Activated CD4-positive, alpha-beta T cell treated with anti-CD3 and anti-CD28 coated beads, Interleukin-10, Interleukin-2, amounts not matched to agents 100 ng/mL and 50 ng/mL, durations not matched to agents 16 hours and 8 hours (primary cell): ENCODE measurements around the gene AARS1.
"Not testable (repeated sequence)": the region's sequence is repeated elsewhere in the genome, so short reads cannot be mapped to it uniquely, and the experiment has no call there.

Experiments used
- DNase-seq: peaks from one replicate; pipeline ENCODE4 v3.0.0-alpha.2; 2020

AARS1 gene

GRCh38 chr16:70223216-70223615 lies 66.1 kb downstream of the AARS1 start:
- not testable (repeated sequence) for DNase-seq

- DNase-seq, result not testable (repeated sequence)
These were observed 66.7 kb downstream of the AARS1 start for GRCh38 chr16:70222574-70222973.

- DNase-seq, result not testable (repeated sequence)
These were observed 70.7 kb downstream of the AARS1 start for GRCh38 chr16:70218586-70218985.

GRCh38 chr16:70206382-70206781 lies 82.9 kb downstream of the AARS1 start:
- DNase-seq, result not testable (repeated sequence)

GRCh38 chr16:70204668-70205405 lies 84.5 kb downstream of the AARS1 start:
- DNase-seq, result not testable (repeated sequence)

GRCh38 chr16:70204010-70204409 lies 85.3 kb downstream of the AARS1 start:
- not testable (repeated sequence) for DNase-seq

GRCh38 chr16:70203508-70203907 lies 85.8 kb downstream of the AARS1 start:
- not testable (repeated sequence) for DNase-seq
